ENCODE data around the gene SLC2A4. TPM values are rescaled to one million over a fixed set of nuclear protein-coding genes. Genes with fewer than 3 reads are reported as not detected.
A peak's percentile ranks its signal among the peaks of the same experiment; 100 is the strongest.

Gene SLC2A4
- total RNA-seq, 6 donors from 2014 or later: 1.0 to 5.2 (median 1.2) TPM

- DNase-seq (peak in 1 of 2 donors; percentile 58), ATAC-seq (ENCODE audit: low FRiP score in 2 of 2) (no peak)
- Histone ChIP-seq H3K9me3 (no peaks in the 10 kb centered on the region), H3K4me3 (no peak overlapping the region), H3K36me3 (no peaks in the 10 kb centered on the region), H3K4me1 (peaks cover 15 to 17% (median 16%) of the 10 kb centered on the region in 4 donors), H3K27ac (no peak overlapping the region), H3K27me3 (peaks cover 0 to 16% (median 15%) of the 10 kb centered on the region in 4 donors)
- TF ChIP-seq POLR2A (IDR thresholded peaks at IDR 0.05): no peak
- no peak for TF ChIP-seq POLR2AphosphoS5 (IDR thresholded peaks at IDR 0.05)
- no peak for TF ChIP-seq EP300 (IDR thresholded peaks at IDR 0.05)
- TF ChIP-seq, protein P1, sequence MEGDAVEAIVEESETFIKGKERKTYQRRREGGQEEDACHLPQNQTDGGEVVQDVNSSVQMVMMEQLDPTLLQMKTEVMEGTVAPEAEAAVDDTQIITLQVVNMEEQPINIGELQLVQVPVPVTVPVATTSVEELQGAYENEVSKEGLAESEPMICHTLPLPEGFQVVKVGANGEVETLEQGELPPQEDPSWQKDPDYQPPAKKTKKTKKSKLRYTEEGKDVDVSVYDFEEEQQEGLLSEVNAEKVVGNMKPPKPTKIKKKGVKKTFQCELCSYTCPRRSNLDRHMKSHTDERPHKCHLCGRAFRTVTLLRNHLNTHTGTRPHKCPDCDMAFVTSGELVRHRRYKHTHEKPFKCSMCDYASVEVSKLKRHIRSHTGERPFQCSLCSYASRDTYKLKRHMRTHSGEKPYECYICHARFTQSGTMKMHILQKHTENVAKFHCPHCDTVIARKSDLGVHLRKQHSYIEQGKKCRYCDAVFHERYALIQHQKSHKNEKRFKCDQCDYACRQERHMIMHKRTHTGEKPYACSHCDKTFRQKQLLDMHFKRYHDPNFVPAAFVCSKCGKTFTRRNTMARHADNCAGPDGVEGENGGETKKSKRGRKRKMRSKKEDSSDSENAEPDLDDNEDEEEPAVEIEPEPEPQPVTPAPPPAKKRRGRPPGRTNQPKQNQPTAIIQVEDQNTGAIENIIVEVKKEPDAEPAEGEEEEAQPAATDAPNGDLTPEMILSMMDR (IDR thresholded peaks at IDR 0.05): no peak
- WGBS, 2 donors: 93 to 94% methylated on average over 19 of the region's 19 CpGs
Observed at GRCh38 chr17:7290166-7290565, 8.6 kb downstream of the SLC2A4 start.

GRCh38 chr17:7290685-7291084, 9.2 kb downstream of the SLC2A4 start:
- H3K36me3 ChIP-seq: no peaks in the 10 kb centered on the region
- no peak overlapping the region for H3K4me3 ChIP-seq
- DNase-seq: no peak
- ATAC-seq (ENCODE audit: low FRiP score in 2 of 2): no peak
- peaks cover 0 to 16% (median 15%) of the 10 kb centered on the region in 4 donors for H3K27me3 ChIP-seq
- TF ChIP-seq POLR2AphosphoS5 (IDR thresholded peaks at IDR 0.05) (no peak), POLR2A (IDR thresholded peaks at IDR 0.05) (no peak), EP300 (IDR thresholded peaks at IDR 0.05) (no peak)
- TF ChIP-seq, protein P1 (IDR thresholded peaks at IDR 0.05): no peak
- WGBS, 2 donors: 82 to 86% methylated on average over 11 of the region's 11 CpGs
- H3K9me3 ChIP-seq: no peaks in the 10 kb centered on the region
- peaks cover 15 to 22% (median 17%) of the 10 kb centered on the region in 4 donors for H3K4me1 ChIP-seq
- H3K27ac ChIP-seq: no peak overlapping the region

DNA sequence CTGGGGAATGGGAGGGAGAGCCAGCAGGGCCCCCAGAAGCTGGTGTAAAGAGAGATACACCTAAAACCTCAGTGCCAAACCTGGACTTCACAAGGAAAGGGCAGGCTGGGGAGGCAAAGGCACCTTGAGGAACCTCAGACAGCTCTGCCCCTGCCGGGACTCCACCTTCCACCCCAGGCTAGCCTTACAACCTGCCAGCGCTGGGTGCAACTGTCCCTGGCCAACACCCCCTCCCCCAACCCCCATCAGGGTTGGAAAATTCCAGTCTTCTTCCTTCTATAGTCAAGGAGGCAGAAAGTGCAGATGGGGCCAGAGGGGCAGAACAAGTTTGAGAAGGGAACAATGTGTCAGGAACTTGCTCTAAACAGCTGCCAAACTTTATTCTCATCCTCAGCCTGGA, 10.7 kb downstream of the SLC2A4 start:
- H3K4me1 ChIP-seq: peaks cover 24 to 34% (median 25%) of the 10 kb centered on the region in 4 donors
- WGBS, 2 donors: 82% methylated on average over 2 of the region's 2 CpGs; no CpG with 5 or more reads in 1 of the 2 donors
- DNase-seq (no peak), ATAC-seq (ENCODE audit: low FRiP score in 2 of 2) (no peak)
- H3K4me3 ChIP-seq: no peak overlapping the region
- TF ChIP-seq POLR2A (IDR thresholded peaks at IDR 0.05) (no peak), POLR2AphosphoS5 (IDR thresholded peaks at IDR 0.05) (no peak), EP300 (IDR thresholded peaks at IDR 0.05) (no peak)
- TF ChIP-seq, protein P1 (IDR thresholded peaks at IDR 0.05): no peak
- H3K36me3 ChIP-seq: no peaks in the 10 kb centered on the region
- no peak overlapping the region for H3K27ac ChIP-seq
- peaks cover 0 to 16% (median 15%) of the 10 kb centered on the region in 4 donors for H3K27me3 ChIP-seq
- H3K9me3 ChIP-seq: no peaks in the 10 kb centered on the region

DNA sequence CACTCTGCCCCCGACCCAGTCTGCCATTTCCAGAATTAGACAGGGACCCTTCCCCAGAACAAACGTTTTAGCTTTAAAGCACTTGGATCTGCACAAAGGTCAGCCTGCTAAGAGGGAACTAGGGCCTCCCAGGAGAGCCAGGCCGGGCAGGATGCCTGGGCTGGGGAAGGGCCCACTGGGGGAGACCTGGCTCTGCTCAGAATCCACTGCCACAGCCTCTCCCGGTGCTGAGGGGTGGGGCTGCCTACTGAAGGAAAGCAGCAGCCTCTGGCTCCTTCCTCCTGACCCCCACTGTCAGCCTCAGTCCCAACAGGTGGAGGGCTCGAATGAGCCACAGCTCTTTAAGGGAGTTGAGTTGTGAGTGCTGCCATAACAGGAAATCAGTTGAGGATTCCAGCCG, 11.2 kb downstream of the SLC2A4 start:
- ATAC-seq (ENCODE audit: low FRiP score in 2 of 2) (no peak), DNase-seq (no peak)
- H3K9me3 ChIP-seq: no peaks in the 10 kb centered on the region
- H3K36me3 ChIP-seq: no peaks in the 10 kb centered on the region
- H3K4me1 ChIP-seq: peaks cover 24 to 34% (median 25%) of the 10 kb centered on the region in 4 donors
- H3K27ac ChIP-seq: no peak overlapping the region
- no peak for TF ChIP-seq EP300 (IDR thresholded peaks at IDR 0.05)
- TF ChIP-seq, protein P1 (IDR thresholded peaks at IDR 0.05): no peak
- no peak for TF ChIP-seq POLR2AphosphoS5 (IDR thresholded peaks at IDR 0.05)
- TF ChIP-seq POLR2A (IDR thresholded peaks at IDR 0.05): no peak
- H3K4me3 ChIP-seq: no peak overlapping the region
- H3K27me3 ChIP-seq: peaks cover 0 to 16% (median 15%) of the 10 kb centered on the region in 4 donors
- 34 to 38% methylated on average over 6 of the region's 6 CpGs for WGBS, 2 donors

DNA sequence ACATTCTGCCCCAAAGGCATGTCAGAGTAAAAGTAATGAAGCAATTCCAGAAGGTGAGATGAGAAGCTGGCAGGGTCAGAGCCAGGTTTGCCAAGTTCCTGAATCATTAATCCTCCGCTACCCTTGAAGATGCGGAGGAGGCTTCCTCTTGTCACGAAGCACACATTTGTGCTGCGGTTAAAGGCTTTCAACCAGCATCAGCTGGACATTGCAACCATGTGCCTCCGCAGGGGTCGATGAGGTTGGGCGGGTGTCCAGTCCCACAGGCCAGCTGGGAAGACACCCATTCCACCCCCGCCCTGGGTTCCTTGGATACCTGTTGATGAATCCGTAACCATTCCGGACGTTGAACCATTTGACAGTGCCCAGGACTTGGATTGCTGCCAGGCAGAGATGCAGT, 11.6 kb downstream of the SLC2A4 start:
- H3K36me3 ChIP-seq: no peaks in the 10 kb centered on the region
- no peaks in the 10 kb centered on the region for H3K9me3 ChIP-seq
- H3K27ac ChIP-seq: no peak overlapping the region
- H3K27me3 ChIP-seq: peaks cover 0 to 16% (median 15%) of the 10 kb centered on the region in 4 donors
- TF ChIP-seq POLR2A (IDR thresholded peaks at IDR 0.05) (no peak), EP300 (IDR thresholded peaks at IDR 0.05) (no peak), POLR2AphosphoS5 (IDR thresholded peaks at IDR 0.05) (no peak)
- TF ChIP-seq, protein P1 (IDR thresholded peaks at IDR 0.05): no peak
- H3K4me3 ChIP-seq: no peak overlapping the region
- H3K4me1 ChIP-seq: peaks cover 24 to 34% (median 25%) of the 10 kb centered on the region in 4 donors
- no peak for DNase-seq
- 74 to 88% methylated on average over 7 to 10 of the region's 11 CpGs for WGBS, 2 donors
- no peak for ATAC-seq (ENCODE audit: low FRiP score in 2 of 2)
